GM13976 (cell line): ENCODE results near the gene PXK.

ENCODE experiments used
- DNase-seq: peaks from one replicate; pipeline ENCODE4 v3.0.0; 2012; ENCODE audit warnings: low spot score
- CTCF ChIP-seq: IDR thresholded peaks from 2 replicates; pipeline ENCODE4 v1.5.1; 2012; ENCODE audit warnings: borderline replicate concordance, mild to moderate bottlenecking; ENCODE audit not compliant: insufficient read depth; ENCODE audit errors: extremely low read depth, missing control alignments, control extremely low read depth
- in situ Hi-C: fragments of 300-500 bp; cut with MboI; formaldehyde crosslinking; loops from one replicate; pipeline ENCODE4 v1.12.0; 2022; ENCODE audit warnings: low sequenced_read_pairs, mixed read lengths, inconsistent platforms; ENCODE audit not compliant: unreplicated experiment

Gene PXK

GRCh38 chr3:58352626-58353025, 19.9 kb downstream of the PXK start:
- in situ Hi-C loops: no loop called here
- no peak for TF ChIP-seq CTCF
- no peak for DNase-seq

GRCh38 chr3:58353722-58354553, 21.2 kb downstream of the PXK start:
- in situ Hi-C loops: no loop called here
- DNase-seq: no peak
- TF ChIP-seq CTCF: no peak

GRCh38 chr3:58355179-58355578, 22.5 kb downstream of the PXK start:
- DNase-seq: peak; percentile 68
- in situ Hi-C loops: no loop called here
- TF ChIP-seq CTCF: no peak

GRCh38 chr3:58356054-58356453, 23.4 kb downstream of the PXK start:
- TF ChIP-seq CTCF: no peak
- no peak for DNase-seq
- in situ Hi-C loops: no loop called here

GRCh38 chr3:58357402-58357801, 24.7 kb downstream of the PXK start:
- no peak for DNase-seq
- in situ Hi-C loops: no loop called here
- no peak for TF ChIP-seq CTCF

- in situ Hi-C loops: no loop called here
These were observed 25.4 kb downstream of the PXK start for GRCh38 chr3:58358092-58358491.

More at GRCh38 chr3:58358092-58358491, 25.4 kb downstream of the PXK start:
- no peak for DNase-seq
- TF ChIP-seq CTCF: no peak
